GM12878 (cell line): Measurements from ENCODE around the gene BRME1. TPM values are rescaled to one million over a fixed set of nuclear protein-coding genes. Genes with fewer than 3 reads are reported as not detected.

Experiments
- ATAC-seq: fragments of 200-7000 bp; cut with Tn5 transposase; 3 replicates; pipeline ENCODE4 v1.9.1; 2020; ENCODE audit warnings: mild to moderate bottlenecking, moderate library complexity
- BruUV-seq: library from RNA; stranded (reverse); fragments of 400-500 nt; replicated peaks from 2 replicates; lab custom pipeline; 2021; lab: Mats Ljungman, UMichigan
- CTCF ChIA-PET: fragments of 300-600 bp; sonication (Branson Sonifier 250); formaldehyde crosslinking; extraction: SDS; loops from one replicate; lab custom pipeline; 2021; ENCODE audit warnings: inconsistent platforms; lab: Yijun Ruan, JAX
- POLR2A ChIA-PET: fragments of 350-600 bp; formaldehyde crosslinking; extraction: SDS; loops from one replicate; lab custom pipeline; 2021; ENCODE audit warnings: inconsistent platforms; lab: Charles Lee
- RAD21 ChIA-PET: fragments of 300-600 bp; sonication (Branson Sonifier 250); formaldehyde crosslinking; loops from one replicate; lab custom pipeline; 2023; ENCODE audit warnings: antibody characterized with exemption; ENCODE audit not compliant: unreplicated experiment; lab: Charles Lee
- SMC1A ChIA-PET: fragments of 300-600 bp; sonication (Branson Sonifier 250); formaldehyde crosslinking; loops from one replicate; lab custom pipeline; 2023; ENCODE audit not compliant: unreplicated experiment, uncharacterized antibody; lab: Charles Lee
- DNase-seq: peaks from one replicate; pipeline ENCODE4 v3.0.0-alpha.2; 2011; ENCODE audit warnings: low read depth, low spot score
- FAIRE-seq: peaks from 3 replicates; lab custom pipeline; 2011; peaks lifted over from hg19 to GRCh38; lab: Jason Lieb, UNC
- H2AFZ ChIP-seq: 2 replicates; pipeline ENCODE4 v1.6.0; 2011; ENCODE audit warnings: low read depth, low read length, control low read depth; ENCODE audit not compliant: control insufficient read depth
- H3K27ac ChIP-seq: 2 replicates; pipeline ENCODE4 v1.5.1; 2011; ENCODE audit warnings: control low read depth; ENCODE audit not compliant: control insufficient read depth, insufficient read depth
- H3K27me3 ChIP-seq, 2 experiments: replicated peaks in 1 of 2; 2 replicates each; pipeline versions ENCODE4 v1.6.0 to v1.6.1; 2011; ENCODE audit warnings: low read length in 1 of 2; ENCODE audit not compliant: control insufficient read depth in 2 of 2, insufficient read depth in 2 of 2
- H3K36me3 ChIP-seq, 2 experiments: 2 replicates each; pipeline ENCODE4 v1.5.1; 2011; ENCODE audit warnings: low read length in 1 of 2; ENCODE audit not compliant: control insufficient read depth in 2 of 2, insufficient read depth in 2 of 2
- H3K4me1 ChIP-seq: 2 replicates; pipeline ENCODE4 v1.6.1; 2011; ENCODE audit warnings: mild to moderate bottlenecking, low read length, moderate library complexity, mixed read lengths; ENCODE audit not compliant: control insufficient read depth, insufficient read depth
- H3K4me2 ChIP-seq: 2 replicates; pipeline ENCODE4 v1.6.0; 2011; ENCODE audit warnings: control low read depth; ENCODE audit not compliant: control insufficient read depth, insufficient read depth
- H3K4me3 ChIP-seq: fragments of 200-600 bp; sonication (generic); 2 replicates; pipeline ENCODE4 v1.5.1; 2016
- H3K79me2 ChIP-seq: 2 replicates; pipeline ENCODE4 v1.6.0; 2011; ENCODE audit warnings: low read length; ENCODE audit not compliant: control insufficient read depth, insufficient read depth
- H3K9ac ChIP-seq: 2 replicates; pipeline ENCODE4 v1.8.0; 2011; ENCODE audit warnings: low read length, control low read depth, mixed read lengths; ENCODE audit not compliant: control insufficient read depth, insufficient read depth
- H3K9me3 ChIP-seq: replicated peaks from 3 replicates; pipeline ENCODE4 v1.5.1; 2011; ENCODE audit warnings: mild to moderate bottlenecking, low read length; ENCODE audit not compliant: control insufficient read depth, insufficient read depth
- H4K20me1 ChIP-seq: 2 replicates; pipeline ENCODE4 v1.6.0; 2011; ENCODE audit not compliant: control insufficient read depth, insufficient read depth
- ASH2L ChIP-seq: fragments of 300-600, 200-600 bp; sonication (generic); IDR thresholded peaks from 2 replicates; pipeline ENCODE4 v1.6.1; 2017; ENCODE audit warnings: low read depth, mild to moderate bottlenecking, borderline replicate concordance
- BCLAF1 ChIP-seq: fragments of 450-650 bp; IDR thresholded peaks from 2 replicates; pipeline ENCODE4 v1.6.1; 2017; ENCODE audit warnings: antibody characterized with exemption, mild to moderate bottlenecking, moderate library complexity
- CBFB ChIP-seq: IDR thresholded peaks from 2 replicates; pipeline ENCODE4 v1.6.1; 2016; ENCODE audit warnings: antibody characterized with exemption, low read depth
- CBX5 ChIP-seq: sonication (generic); IDR thresholded peaks from 2 replicates; pipeline ENCODE4 v1.6.1; 2016; ENCODE audit warnings: low read depth, moderate library complexity, mild to moderate bottlenecking, inconsistent platforms
- CTCF ChIP-seq, 3 experiments: IDR thresholded peaks in 2 of 3; conservative IDR thresholded peaks in 1 of 3; 2 replicates each; pipeline ENCODE4 v1.5.1; 2011; ENCODE audit warnings: low read depth in 3 of 3, low read length in 3 of 3, mild to moderate bottlenecking in 3 of 3, control low read depth in 2 of 3, moderate library complexity in 2 of 3, inconsistent platforms in 1 of 3, mixed read lengths in 1 of 3; ENCODE audit not compliant: control insufficient read depth in 2 of 3, insufficient read depth in 1 of 3; ENCODE audit errors: extremely low read depth in 1 of 3
- HDAC6 ChIP-seq: fragments of 200-600 bp; sonication (generic); IDR thresholded peaks from one replicate; pipeline ENCODE4 v1.8.0; 2017; ENCODE audit warnings: antibody characterized with exemption; ENCODE audit not compliant: unreplicated experiment
- MTA2 ChIP-seq: fragments of 450-650 bp; IDR thresholded peaks from 2 replicates; pipeline ENCODE4 v1.6.1; 2016; ENCODE audit warnings: low read depth, mild to moderate bottlenecking, moderate library complexity
- NFYB ChIP-seq: IDR thresholded peaks from 2 replicates; pipeline ENCODE4 v1.6.1; 2011; ENCODE audit warnings: low read depth, mild to moderate bottlenecking, low read length, improper control_type of control experiment, moderate library complexity; ENCODE audit not compliant: insufficient read depth
- PAX8 ChIP-seq: fragments of 450-650 bp; IDR thresholded peaks from 2 replicates; pipeline ENCODE4 v1.6.1; 2017; ENCODE audit warnings: mild to moderate bottlenecking, moderate library complexity
- POLR2A ChIP-seq: IDR thresholded peaks from 2 replicates; pipeline ENCODE4 v1.6.1; 2011; ENCODE audit warnings: low read depth, mild to moderate bottlenecking, low read length
- SPI1 ChIP-seq: IDR thresholded peaks from 2 replicates; pipeline ENCODE4 v1.6.1; 2011; ENCODE audit warnings: low read depth, mild to moderate bottlenecking, low read length, moderate library complexity, borderline replicate concordance; ENCODE audit not compliant: insufficient read depth
- TCF3 ChIP-seq: IDR thresholded peaks from 2 replicates; pipeline ENCODE4 v1.6.1; 2012; ENCODE audit warnings: low read depth, mild to moderate bottlenecking, low read length, borderline replicate concordance; ENCODE audit not compliant: insufficient read depth
- YBX1 ChIP-seq: fragments of 450-650 bp; IDR thresholded peaks from 2 replicates; pipeline ENCODE4 v1.6.1; 2016; ENCODE audit warnings: antibody characterized with exemption
- ZNF207 ChIP-seq: fragments of 450-650 bp; IDR thresholded peaks from 2 replicates; pipeline ENCODE4 v1.6.1; 2014; ENCODE audit warnings: antibody characterized with exemption, mild to moderate bottlenecking, borderline replicate concordance
- WGBS: methylation state at CpG from one replicate; pipeline ENCODE4 v1.1.6; 2016; ENCODE audit warnings: low lambda C conversion rate; ENCODE audit not compliant: insufficient replicate concordance, insufficient coverage; ENCODE audit errors: missing lambda C conversion rate; 5-methylcytosine and 5-hydroxymethylcytosine counted together
- in situ Hi-C: fragments of 300-500 bp; cut with MboI; formaldehyde crosslinking; loops from 9 replicates; pipeline ENCODE4 v1.14.3; 2018; ENCODE audit warnings: mixed read lengths
- intact Hi-C: fragments of 100-400 bp; cut with micrococcal nuclease; formaldehyde crosslinking; loops from one replicate; pipeline ENCODE4 v1.14.2; 2022; ENCODE audit not compliant: unreplicated experiment
- polyA plus RNA-seq, 11 experiments: library from polyadenylated mRNA; depleted of rRNA in 4 of 11; unstranded in 6 of 11; stranded (reverse) in 5 of 11; fragments of >200 nt; fragmentation: Nextera tagmentation in 4 of 11; fragmentation: Illumina TruSeq in 1 of 11; extraction: Ambion mirVana in 4 of 11; extraction: Trizol in 1 of 11; gene quantifications; 1 replicate in 1 of 11; 2 replicates in 10 of 11; pipeline versions ENCODE4 v1.2.1 to v1.2.3, GENCODE V29; 2011 to 2016; ENCODE audit warnings: inconsistent platforms in 2 of 11, missing spikeins in 2 of 11, low read depth in 1 of 11
- total RNA-seq, 4 experiments: library from RNA; depleted of rRNA in 3 of 4; stranded (reverse); fragments of >200 nt in 3 of 4; fragmentation: Illumina TruSeq in 1 of 4; extraction: Trizol in 1 of 4; gene quantifications; 2 replicates each; pipeline versions ENCODE4 v1.2.1 to v1.2.3, GENCODE V29; 2013 to 2021

BRME1 gene
- total and polyA plus RNA-seq, 10 of the 15 experiments (the other 5 are each of a cell fraction or from before 2014, with no cell fraction given), result 0.07 to 2.2 (median 1.1) TPM; not detected in 1

GRCh38 chr19:13892870-13893269, 13.0 kb downstream of the BRME1 start:
- no peak for TF ChIP-seq CBX5
- TF ChIP-seq HDAC6, result no peak
- no peak for TF ChIP-seq BCLAF1
- no peak for TF ChIP-seq YBX1
- no peak for TF ChIP-seq CTCF (IDR thresholded peaks at IDR 0.05 in 2 of 3, conservative IDR thresholded peaks at IDR 0.05 in 1 of 3; ENCODE audit: control insufficient read depth in 2 of 3, extremely low read depth in 1 of 3, insufficient read depth in 1 of 3, low read depth in 3 of 3, low read length in 3 of 3)
- no peak for TF ChIP-seq MTA2
- TF ChIP-seq NFYB, result no peak
- TF ChIP-seq TCF3, result no peak
- TF ChIP-seq PAX8, result no peak
- no peak for TF ChIP-seq SPI1
- no peak for TF ChIP-seq POLR2A
- no peak for TF ChIP-seq ASH2L
- TF ChIP-seq CBFB, result no peak
- TF ChIP-seq ZNF207, result no peak
- Histone ChIP-seq H3K27ac (no peak overlapping the region), H3K4me1 (no peaks in the 10 kb centered on the region), H3K4me3 (no peak overlapping the region), H3K27me3 (no peaks in the 10 kb centered on the region), H2AFZ (no peak overlapping the region), H3K79me2 (no peaks in the 10 kb centered on the region), H3K9ac (no peak overlapping the region), H3K9me3 (no peaks in the 10 kb centered on the region), H4K20me1 (no peaks in the 10 kb centered on the region), H3K4me2 (no peak overlapping the region), H3K36me3 (no peaks in the 10 kb centered on the region)
- FAIRE-seq (no peak), ATAC-seq (no peak), DNase-seq (no peak)
- POLR2A ChIA-PET, result no interaction called here
- CTCF ChIA-PET, result interaction anchor here (1.2 to 2.7 kb wide), 3 partner anchors 8 to 222 kb away, joined by 3 to 7 read pairs (median 3); no protein-coding TSS in a partner anchor
- 45% methylated on average over 9 of the region's 9 CpGs for WGBS
- SMC1A ChIA-PET, result no interaction called here
- intact Hi-C loops, result no loop called here
- BruUV-seq, result no TSS peak
- in situ Hi-C loops, result loop anchor here (25.0 kb wide), 1 partner anchor 444 kb away; no protein-coding TSS in a partner anchor
- RAD21 ChIA-PET, result no interaction called here
